ENCODE data around the gene GABRR1. TPM values are rescaled to one million over a fixed set of nuclear protein-coding genes. Genes with fewer than 3 reads are reported as not detected.
A peak's percentile ranks its signal among the peaks of the same experiment; 100 is the strongest.

The GABRR1 gene
- total and polyA plus RNA-seq, 2 of the 13 experiments (the other 11 are each of a cell fraction or from before 2014, with no cell fraction given), result not detected

DNA sequence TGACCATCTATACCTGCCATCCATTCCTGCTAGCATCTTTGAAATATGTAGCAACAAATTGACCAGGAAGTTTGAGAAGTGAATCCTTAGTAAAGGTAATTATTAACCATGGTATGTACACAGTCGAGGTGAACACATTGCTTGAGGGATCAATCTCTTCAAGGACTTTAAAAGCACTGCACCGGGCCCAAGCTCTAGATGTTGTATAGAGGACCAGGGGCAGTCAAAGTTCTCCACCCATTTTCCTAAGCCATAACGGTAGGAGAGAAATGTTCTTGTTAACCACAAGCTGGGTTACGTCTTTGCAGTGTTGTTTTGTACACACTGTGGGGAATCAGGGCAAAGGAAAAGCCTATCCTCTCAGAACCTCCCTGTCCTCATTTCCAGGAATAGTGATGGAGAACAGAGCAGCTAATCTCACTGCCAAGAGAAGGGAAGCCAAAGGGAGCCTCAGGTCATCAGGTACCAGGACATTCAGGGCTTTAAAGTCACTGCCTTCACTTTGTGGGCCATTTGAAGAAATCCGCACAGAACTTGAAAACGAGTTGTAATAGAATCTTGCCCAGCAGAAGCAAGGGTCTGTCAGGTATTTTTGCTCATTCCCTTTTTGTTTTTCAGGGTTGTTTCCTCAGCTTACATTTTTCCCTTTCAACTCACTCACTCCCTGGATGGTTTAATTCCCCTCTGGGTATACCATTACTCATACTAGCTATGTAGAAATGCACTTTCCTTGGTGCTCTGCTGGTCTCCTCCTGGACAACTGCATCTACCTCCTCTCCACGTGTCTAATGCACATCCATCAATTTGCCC lies 76.6 kb downstream of the GABRR1 start (continued):
- TF ChIP-seq PRDM10 (CRISPR knock-in tag; IDR thresholded peaks at IDR 0.05; ENCODE audit: low read depth) (no peak), MATR3 (CRISPR knock-in tag; IDR thresholded peaks at IDR 0.05) (no peak), ZNF781 (CRISPR knock-in tag; IDR thresholded peaks at IDR 0.05; ENCODE audit: borderline replicate concordance, not compliant biosample characterization) (no peak), KLF16 (CRISPR knock-in tag; IDR thresholded peaks at IDR 0.05) (peak in 1 of 2 experiments; percentile 34; a peak in 1 of 4 replicates), REXO4 (CRISPR knock-in tag; IDR thresholded peaks at IDR 0.05; ENCODE audit: borderline replicate concordance) (no peak), ZNF296 (CRISPR knock-in tag; conservative IDR thresholded peaks at IDR 0.05) (no peak), CCAR2 (optimal IDR thresholded peaks at IDR 0.05; ENCODE audit: low read depth, low read length) (no peak), ZNF614 (CRISPR knock-in tag; IDR thresholded peaks at IDR 0.05; ENCODE audit: borderline replicate concordance) (peak; percentile 64; the same call in 1 of the 2 replicates), ARNT (IDR thresholded peaks at IDR 0.05) (no peak), MAF1 (CRISPR knock-in tag; IDR thresholded peaks at IDR 0.05; ENCODE audit: borderline replicate concordance) (no peak), BRD4 (CRISPR knock-in tag; IDR thresholded peaks at IDR 0.05) (no peak), ZNF768 (CRISPR knock-in tag; IDR thresholded peaks at IDR 0.05) (no peak), PLSCR1 (CRISPR knock-in tag; IDR thresholded peaks at IDR 0.05; ENCODE audit: borderline replicate concordance) (no peak), KLF9 (CRISPR knock-in tag; IDR thresholded peaks at IDR 0.05; ENCODE audit: low read depth) (no peak), FOXA3 (CRISPR knock-in tag; IDR thresholded peaks at IDR 0.05) (peak; percentile 71)
- TF ChIP-seq, protein P1, sequence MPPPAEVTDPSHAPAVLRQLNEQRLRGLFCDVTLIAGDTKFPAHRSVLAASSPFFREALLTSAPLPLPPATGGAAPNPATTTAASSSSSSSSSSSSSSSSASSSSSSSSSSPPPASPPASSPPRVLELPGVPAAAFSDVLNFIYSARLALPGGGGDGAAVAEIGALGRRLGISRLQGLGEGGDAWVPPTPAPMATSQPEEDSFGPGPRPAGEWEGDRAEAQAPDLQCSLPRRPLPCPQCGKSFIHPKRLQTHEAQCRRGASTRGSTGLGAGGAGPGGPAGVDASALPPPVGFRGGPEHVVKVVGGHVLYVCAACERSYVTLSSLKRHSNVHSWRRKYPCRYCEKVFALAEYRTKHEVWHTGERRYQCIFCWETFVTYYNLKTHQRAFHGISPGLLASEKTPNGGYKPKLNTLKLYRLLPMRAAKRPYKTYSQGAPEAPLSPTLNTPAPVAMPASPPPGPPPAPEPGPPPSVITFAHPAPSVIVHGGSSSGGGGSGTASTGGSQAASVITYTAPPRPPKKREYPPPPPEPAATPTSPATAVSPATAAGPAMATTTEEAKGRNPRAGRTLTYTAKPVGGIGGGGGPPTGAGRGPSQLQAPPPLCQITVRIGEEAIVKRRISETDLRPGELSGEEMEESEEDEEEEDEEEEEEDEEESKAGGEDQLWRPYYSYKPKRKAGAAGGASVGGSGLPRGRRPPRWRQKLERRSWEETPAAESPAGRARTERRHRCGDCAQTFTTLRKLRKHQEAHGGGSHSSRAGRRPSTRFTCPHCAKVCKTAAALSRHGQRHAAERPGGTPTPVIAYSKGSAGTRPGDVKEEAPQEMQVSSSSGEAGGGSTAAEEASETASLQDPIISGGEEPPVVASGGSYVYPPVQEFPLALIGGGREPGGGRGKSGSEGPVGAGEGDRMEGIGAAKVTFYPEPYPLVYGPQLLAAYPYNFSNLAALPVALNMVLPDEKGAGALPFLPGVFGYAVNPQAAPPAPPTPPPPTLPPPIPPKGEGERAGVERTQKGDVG (CRISPR knock-in tag; IDR thresholded peaks at IDR 0.05; ENCODE audit: borderline replicate concordance), result no peak
- TF ChIP-seq, protein P2, sequence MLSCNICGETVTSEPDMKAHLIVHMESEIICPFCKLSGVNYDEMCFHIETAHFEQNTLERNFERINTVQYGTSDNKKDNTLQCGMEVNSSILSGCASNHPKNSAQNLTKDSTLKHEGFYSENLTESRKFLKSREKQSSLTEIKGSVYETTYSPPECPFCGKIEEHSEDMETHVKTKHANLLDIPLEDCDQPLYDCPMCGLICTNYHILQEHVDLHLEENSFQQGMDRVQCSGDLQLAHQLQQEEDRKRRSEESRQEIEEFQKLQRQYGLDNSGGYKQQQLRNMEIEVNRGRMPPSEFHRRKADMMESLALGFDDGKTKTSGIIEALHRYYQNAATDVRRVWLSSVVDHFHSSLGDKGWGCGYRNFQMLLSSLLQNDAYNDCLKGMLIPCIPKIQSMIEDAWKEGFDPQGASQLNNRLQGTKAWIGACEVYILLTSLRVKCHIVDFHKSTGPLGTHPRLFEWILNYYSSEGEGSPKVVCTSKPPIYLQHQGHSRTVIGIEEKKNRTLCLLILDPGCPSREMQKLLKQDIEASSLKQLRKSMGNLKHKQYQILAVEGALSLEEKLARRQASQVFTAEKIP (CRISPR knock-in tag; IDR thresholded peaks at IDR 0.05; ENCODE audit: borderline replicate concordance), result no peak
- TF ChIP-seq, protein P3, sequence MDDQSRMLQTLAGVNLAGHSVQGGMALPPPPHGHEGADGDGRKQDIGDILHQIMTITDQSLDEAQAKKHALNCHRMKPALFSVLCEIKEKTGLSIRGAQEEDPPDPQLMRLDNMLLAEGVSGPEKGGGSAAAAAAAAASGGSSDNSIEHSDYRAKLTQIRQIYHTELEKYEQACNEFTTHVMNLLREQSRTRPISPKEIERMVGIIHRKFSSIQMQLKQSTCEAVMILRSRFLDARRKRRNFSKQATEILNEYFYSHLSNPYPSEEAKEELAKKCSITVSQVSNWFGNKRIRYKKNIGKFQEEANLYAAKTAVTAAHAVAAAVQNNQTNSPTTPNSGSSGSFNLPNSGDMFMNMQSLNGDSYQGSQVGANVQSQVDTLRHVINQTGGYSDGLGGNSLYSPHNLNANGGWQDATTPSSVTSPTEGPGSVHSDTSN (CRISPR knock-in tag; IDR thresholded peaks at IDR 0.05; ENCODE audit: borderline replicate concordance), result no peak
